T-helper 2 cell treated with Interferon-gamma antibody and Interleukin-4, amounts not matched to agents 5 μg/mL and 100 μg/mL, for 36 hours (primary cell): ENCODE data around the gene MYO1E.

Source experiments
- DNase-seq: peaks from one replicate; pipeline ENCODE4 v3.0.0; 2021; ENCODE audit warnings: low spot score
- H3K27ac Mint-ChIP-seq: one replicate; pipeline ENCODE4 v1.8.0; 2021; ENCODE audit warnings: mild to moderate bottlenecking, mixed read lengths
- H3K27me3 Mint-ChIP-seq: one replicate; pipeline ENCODE4 v1.8.0; 2021; ENCODE audit warnings: low read depth, mixed read lengths
- H3K36me3 Mint-ChIP-seq: one replicate; pipeline ENCODE4 v1.8.0; 2021; ENCODE audit warnings: low read depth, mixed read lengths
- H3K4me1 Mint-ChIP-seq: one replicate; pipeline ENCODE4 v1.8.0; 2021; ENCODE audit warnings: low read depth, mixed read lengths
- H3K4me3 Mint-ChIP-seq: one replicate; pipeline ENCODE4 v1.8.0; 2022; ENCODE audit warnings: mild to moderate bottlenecking, moderate library complexity, mixed read lengths
- H3K9me3 Mint-ChIP-seq: one replicate; pipeline ENCODE4 v1.8.0; 2021; ENCODE audit warnings: mixed read lengths

MYO1E gene

GRCh38 chr15:59216911-59217310 is 155.8 kb downstream of the MYO1E start:
- Mint-ChIP-seq H3K27ac (no peak overlapping the region), H3K4me1 (no peaks in the 10 kb centered on the region), H3K27me3 (no peaks in the 10 kb centered on the region), H3K36me3 (peaks cover 6% of the 10 kb centered on the region), H3K4me3 (no peak overlapping the region), H3K9me3 (no peaks in the 10 kb centered on the region)
- DNase-seq, result no peak

GRCh38 chr15:59210186-59210585 is 162.5 kb downstream of the MYO1E start:
- Mint-ChIP-seq H3K36me3 (peaks cover 25% of the 10 kb centered on the region), H3K27ac (no peak overlapping the region), H3K4me3 (no peak overlapping the region), H3K9me3 (no peaks in the 10 kb centered on the region), H3K4me1 (no peaks in the 10 kb centered on the region), H3K27me3 (no peaks in the 10 kb centered on the region)
- DNase-seq, result no peak

GRCh38 chr15:59208613-59209249 is 163.9 kb downstream of the MYO1E start:
- Mint-ChIP-seq H3K27ac (no peak overlapping the region), H3K9me3 (no peaks in the 10 kb centered on the region), H3K4me3 (no peak overlapping the region), H3K4me1 (no peaks in the 10 kb centered on the region), H3K27me3 (no peaks in the 10 kb centered on the region), H3K36me3 (peaks cover 27% of the 10 kb centered on the region)
- no peak for DNase-seq

DNA sequence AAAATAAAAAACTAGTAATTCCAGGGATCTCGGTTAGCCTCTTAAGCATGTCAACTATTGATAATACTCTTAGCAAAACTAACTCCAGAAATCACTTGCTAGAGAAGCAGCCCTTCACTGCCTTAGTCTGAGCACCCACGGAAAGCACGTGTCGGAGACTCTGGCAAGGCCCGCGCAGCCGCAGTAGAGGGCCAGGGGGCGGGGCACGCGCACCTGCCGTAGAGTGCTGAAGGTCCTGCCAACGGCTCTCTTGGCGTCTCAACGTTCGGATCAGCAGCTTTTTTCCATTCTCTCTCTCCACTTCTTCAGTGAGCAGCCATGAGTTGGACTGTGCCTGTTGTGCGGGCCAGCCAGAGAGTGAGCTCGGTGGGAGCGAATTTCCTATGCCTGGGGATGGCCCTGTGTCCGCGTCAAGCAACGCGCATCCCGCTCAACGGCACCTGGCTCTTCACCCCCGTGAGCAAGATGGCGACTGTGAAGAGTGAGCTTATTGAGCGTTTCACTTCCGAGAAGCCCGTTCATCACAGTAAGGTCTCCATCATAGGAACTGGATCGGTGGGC is 166.0 kb downstream of the MYO1E start, which contains the start of gene LDHAL6B:
Gene LDHAL6B (plus strand): TSS at position 221 of the 561 bp plus-strand sequence. CDS start 98 bp downstream, at position 319.
- H3K4me3 Mint-ChIP-seq, result no peak within 1 kb of the TSS
- no peaks in the 10 kb centered on the region for H3K9me3 Mint-ChIP-seq
- peaks cover 31% of the 10 kb centered on the region for H3K36me3 Mint-ChIP-seq
- no peaks in the 10 kb centered on the region for H3K27me3 Mint-ChIP-seq
- no peak within 1 kb of the TSS for H3K27ac Mint-ChIP-seq
- no peaks in the 10 kb centered on the region for H3K4me1 Mint-ChIP-seq
- no peak for DNase-seq

GRCh38 chr15:59205839-59206622 is 166.6 kb downstream of the MYO1E start:
- H3K9me3 Mint-ChIP-seq, result no peaks in the 10 kb centered on the region
- DNase-seq, result no peak
- peaks cover 26% of the 10 kb centered on the region for H3K36me3 Mint-ChIP-seq
- H3K27ac Mint-ChIP-seq, result no peak overlapping the region
- no peak overlapping the region for H3K4me3 Mint-ChIP-seq
- no peaks in the 10 kb centered on the region for H3K4me1 Mint-ChIP-seq
- no peaks in the 10 kb centered on the region for H3K27me3 Mint-ChIP-seq

GRCh38 chr15:59203657-59204056 is 169.0 kb downstream of the MYO1E start:
- Mint-ChIP-seq H3K4me1 (no peaks in the 10 kb centered on the region), H3K36me3 (peaks cover 20% of the 10 kb centered on the region), H3K27me3 (no peaks in the 10 kb centered on the region), H3K27ac (no peak overlapping the region), H3K9me3 (no peaks in the 10 kb centered on the region), H3K4me3 (no peak overlapping the region)
- DNase-seq, result no peak

DNA sequence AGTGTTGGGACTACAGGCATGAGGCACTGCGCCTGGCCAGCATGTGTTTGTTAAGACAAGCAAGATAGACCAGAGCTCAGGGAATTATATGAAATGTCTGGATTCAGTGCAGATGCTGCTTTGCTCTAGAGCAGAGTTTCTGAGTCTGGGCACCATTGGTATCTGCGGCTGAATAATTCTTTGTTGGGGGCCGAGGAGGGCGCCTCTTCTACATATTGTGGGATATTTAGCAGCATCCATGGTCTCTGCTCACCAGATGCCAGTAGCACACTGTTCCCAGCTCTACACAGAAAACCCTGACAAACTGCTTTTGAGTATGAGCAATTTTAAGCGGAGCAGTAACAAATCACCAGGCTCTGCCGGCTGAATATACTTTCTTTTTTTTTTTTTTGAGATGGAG is 169.7 kb downstream of the MYO1E start:
- no peak overlapping the region for H3K4me3 Mint-ChIP-seq
- DNase-seq, result no peak
- no peaks in the 10 kb centered on the region for H3K27me3 Mint-ChIP-seq
- H3K27ac Mint-ChIP-seq, result no peak overlapping the region
- peaks cover 15% of the 10 kb centered on the region for H3K36me3 Mint-ChIP-seq
- no peaks in the 10 kb centered on the region for H3K4me1 Mint-ChIP-seq
- no peaks in the 10 kb centered on the region for H3K9me3 Mint-ChIP-seq

DNA sequence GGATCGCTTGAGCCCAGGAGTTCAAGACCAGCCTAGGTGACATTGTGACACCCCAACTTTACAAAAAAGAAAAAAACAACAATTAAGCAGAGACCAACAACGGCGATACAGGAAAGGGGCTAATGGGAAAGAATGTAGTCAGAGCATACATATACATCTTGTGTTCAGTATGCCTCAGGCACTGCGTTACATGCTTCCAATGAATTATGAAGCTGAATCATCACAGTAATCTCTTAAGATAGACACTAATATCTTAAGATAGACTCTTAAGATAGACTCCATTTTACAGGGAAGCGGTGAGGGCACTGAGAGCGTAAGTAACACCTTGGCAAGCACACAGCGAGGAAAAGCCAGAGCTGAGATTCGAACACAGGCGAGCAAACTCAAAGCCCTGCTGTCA is 172.1 kb downstream of the MYO1E start:
- no peak overlapping the region for H3K27ac Mint-ChIP-seq
- H3K36me3 Mint-ChIP-seq, result peaks cover 7% of the 10 kb centered on the region
- no peak overlapping the region for H3K4me3 Mint-ChIP-seq
- no peaks in the 10 kb centered on the region for H3K4me1 Mint-ChIP-seq
- no peaks in the 10 kb centered on the region for H3K9me3 Mint-ChIP-seq
- H3K27me3 Mint-ChIP-seq, result no peaks in the 10 kb centered on the region
- no peak for DNase-seq

DNA sequence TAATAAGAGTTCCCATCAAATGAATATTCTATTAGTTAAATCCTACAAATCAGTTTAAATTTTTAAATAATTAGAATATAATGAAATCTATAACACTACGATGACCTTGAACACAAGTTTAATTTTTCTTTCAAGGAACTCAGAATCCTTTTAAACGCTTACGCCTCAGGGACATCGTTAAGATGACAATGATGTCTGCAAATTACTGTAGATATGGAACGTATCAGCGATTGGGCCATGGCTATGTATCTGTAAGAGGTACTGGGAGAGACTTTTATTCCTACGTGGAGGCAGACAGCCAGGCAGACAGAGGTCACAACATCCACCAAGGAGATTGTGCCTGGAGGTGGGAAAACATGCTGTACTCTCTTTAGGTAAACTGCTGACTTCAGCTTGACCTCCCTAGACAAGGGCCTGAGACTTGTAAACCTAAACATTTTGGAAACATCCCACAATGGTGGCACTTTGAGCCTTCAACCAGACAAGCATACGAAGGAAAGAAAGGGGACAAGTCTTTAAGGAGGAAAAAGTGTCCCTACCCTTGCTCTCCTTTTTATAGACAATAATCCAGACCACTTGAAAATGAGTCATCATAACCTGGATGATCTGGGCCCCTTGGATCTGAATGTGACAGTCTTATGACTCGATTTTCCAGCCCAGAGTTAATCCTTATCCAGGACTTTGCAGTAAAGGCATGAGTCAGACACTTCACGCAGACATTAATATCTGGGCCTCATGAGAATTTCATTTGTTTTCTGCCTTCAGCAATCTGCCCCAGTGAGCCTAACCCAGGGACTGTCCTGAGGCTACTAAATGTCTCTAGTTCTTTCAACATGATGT is 172.8 kb downstream of the MYO1E start:
- H3K4me3 Mint-ChIP-seq, result no peak overlapping the region
- no peaks in the 10 kb centered on the region for H3K27me3 Mint-ChIP-seq
- peaks cover 11% of the 10 kb centered on the region for H3K36me3 Mint-ChIP-seq
- no peaks in the 10 kb centered on the region for H3K9me3 Mint-ChIP-seq
- no peaks in the 10 kb centered on the region for H3K4me1 Mint-ChIP-seq
- no peak for DNase-seq
- H3K27ac Mint-ChIP-seq, result no peak overlapping the region

DNA sequence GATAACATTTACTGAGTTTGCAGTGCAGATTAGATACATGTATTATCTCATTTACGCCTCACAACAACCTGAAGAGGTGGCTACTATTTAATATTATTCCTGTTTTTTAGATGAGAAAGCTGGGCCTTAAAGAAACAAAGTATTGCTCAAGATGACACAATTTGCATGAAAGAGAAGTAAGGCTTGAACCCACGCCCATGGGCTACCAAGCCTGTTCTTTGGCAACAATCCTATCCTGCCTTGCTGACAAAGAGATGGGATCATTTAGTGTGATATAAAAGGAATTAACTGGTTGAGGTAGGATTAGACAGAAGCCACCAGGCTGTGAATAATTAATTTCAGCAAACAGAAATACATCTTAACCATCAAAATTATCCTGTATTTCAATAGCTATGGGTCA is 175.2 kb downstream of the MYO1E start:
- peaks cover 17% of the 10 kb centered on the region for H3K36me3 Mint-ChIP-seq
- H3K27me3 Mint-ChIP-seq, result no peaks in the 10 kb centered on the region
- no peak overlapping the region for H3K27ac Mint-ChIP-seq

DNA sequence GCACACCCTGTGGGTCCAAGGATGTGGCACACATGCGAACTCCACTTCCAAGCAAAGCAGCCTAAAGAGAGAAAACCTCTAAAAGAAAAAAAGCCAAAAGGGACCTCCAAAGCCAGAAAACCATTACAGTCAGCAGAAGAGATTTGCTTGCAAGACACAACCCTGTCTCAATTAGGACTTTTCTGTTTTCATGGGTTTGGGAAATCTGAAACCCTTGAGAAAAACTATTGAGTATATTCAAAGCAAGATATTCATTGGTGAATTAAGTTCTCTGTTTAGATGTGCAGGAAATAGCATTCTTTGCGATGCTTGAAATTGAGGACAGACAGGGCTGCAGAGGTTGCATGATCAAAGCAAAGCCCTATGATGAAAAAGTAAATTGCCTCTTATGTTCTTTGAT is 176.3 kb downstream of the MYO1E start:
- H3K4me3 Mint-ChIP-seq, result no peak overlapping the region
- DNase-seq, result no peak
- H3K9me3 Mint-ChIP-seq, result no peaks in the 10 kb centered on the region
- no peaks in the 10 kb centered on the region for H3K27me3 Mint-ChIP-seq
- H3K27ac Mint-ChIP-seq, result no peak overlapping the region
- H3K36me3 Mint-ChIP-seq, result peaks cover 16% of the 10 kb centered on the region
- no peaks in the 10 kb centered on the region for H3K4me1 Mint-ChIP-seq

More for the DNA sequence above, 175.2 kb downstream of the MYO1E start:
- Mint-ChIP-seq H3K4me1 (no peaks in the 10 kb centered on the region), H3K9me3 (no peaks in the 10 kb centered on the region), H3K4me3 (no peak overlapping the region)
- DNase-seq, result no peak

GRCh38 chr15:59194639-59195325 is 177.9 kb downstream of the MYO1E start:
- Mint-ChIP-seq H3K9me3 (no peaks in the 10 kb centered on the region), H3K27me3 (no peaks in the 10 kb centered on the region), H3K36me3 (peaks cover 16% of the 10 kb centered on the region), H3K27ac (no peak overlapping the region), H3K4me1 (no peaks in the 10 kb centered on the region), H3K4me3 (no peak overlapping the region)
- DNase-seq, result no peak

DNA sequence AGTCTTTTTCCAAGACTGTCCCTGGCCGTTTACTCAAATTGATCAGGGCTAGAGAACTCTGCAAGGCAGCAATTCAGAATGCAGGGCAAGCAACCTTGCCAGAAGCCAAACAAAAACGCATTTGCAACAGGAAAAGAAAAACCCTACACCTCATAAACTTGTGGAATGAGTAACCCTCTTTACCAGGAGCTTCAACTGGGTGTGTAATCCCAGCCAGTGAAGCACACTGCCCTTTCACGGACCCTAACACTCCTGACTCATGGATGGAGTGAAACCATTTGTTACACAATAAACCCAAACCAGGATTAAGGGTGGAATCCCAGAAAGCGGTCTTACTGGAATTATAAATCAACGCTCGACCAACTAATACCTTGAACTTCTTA is 180.8 kb downstream of the MYO1E start:
- no peak overlapping the region for H3K4me3 Mint-ChIP-seq
- H3K4me1 Mint-ChIP-seq, result no peaks in the 10 kb centered on the region
- H3K27me3 Mint-ChIP-seq, result no peaks in the 10 kb centered on the region
- H3K9me3 Mint-ChIP-seq, result no peaks in the 10 kb centered on the region
- H3K27ac Mint-ChIP-seq, result no peak overlapping the region
- DNase-seq, result no peak
- H3K36me3 Mint-ChIP-seq, result peaks cover 17% of the 10 kb centered on the region
